HCT116 (cell line): ENCODE measurements around the gene LRRC52.

ENCODE experiments used
- CBX3 ChIP-seq: IDR thresholded peaks from 2 replicates; pipeline ENCODE4 v1.6.1; 2012; ENCODE audit warnings: low read depth
- CEBPB ChIP-seq: IDR thresholded peaks from 2 replicates; pipeline ENCODE4 v1.6.1; 2012; ENCODE audit warnings: low read depth
- CTCF ChIP-seq, 3 experiments: fragments of 200-600 bp in 1 of 3; sonication (generic) in 1 of 3; IDR thresholded peaks in 2 of 3; conservative IDR thresholded peaks in 1 of 3; 2 replicates each; pipeline ENCODE4 v1.5.1; 2012 to 2017; ENCODE audit warnings: low read depth in 2 of 3, low read length in 2 of 3, antibody characterized with exemption in 1 of 3, borderline replicate concordance in 1 of 3, control low read depth in 1 of 3, mild to moderate bottlenecking in 1 of 3, mixed read lengths in 1 of 3, mixed run types in 1 of 3, moderate library complexity in 1 of 3; ENCODE audit not compliant: insufficient read depth in 1 of 3
- EZH2 ChIP-seq: fragments of 200-600 bp; sonication (generic); IDR thresholded peaks from 2 replicates; pipeline ENCODE4 v1.6.1; 2017; ENCODE audit warnings: antibody characterized with exemption, mixed run types
- EZH2phosphoT487 ChIP-seq: fragments of 200-600 bp; IDR thresholded peaks from 2 replicates; pipeline ENCODE4 v1.6.1; 2018; ENCODE audit warnings: antibody characterized with exemption, borderline replicate concordance
- FOSL1 ChIP-seq: IDR thresholded peaks from 2 replicates; pipeline ENCODE4 v1.6.1; 2012; ENCODE audit warnings: low read depth
- JUND ChIP-seq: IDR thresholded peaks from 2 replicates; pipeline ENCODE4 v1.6.1; 2012
- POLR2A ChIP-seq: IDR thresholded peaks from 2 replicates; pipeline ENCODE4 v1.7.0; 2011; ENCODE audit warnings: borderline replicate concordance; ENCODE audit not compliant: insufficient read depth, insufficient read length; ENCODE audit errors: extremely low read depth
- POLR2AphosphoS5 ChIP-seq: IDR thresholded peaks from 2 replicates; pipeline ENCODE4 v1.6.1; 2011; ENCODE audit warnings: mild to moderate bottlenecking, low read depth, low read length, moderate library complexity
- REST ChIP-seq: IDR thresholded peaks from 2 replicates; pipeline ENCODE4 v1.6.1; 2012; ENCODE audit warnings: low read depth
- SP1 ChIP-seq: IDR thresholded peaks from 2 replicates; pipeline ENCODE4 v1.6.1; 2012; ENCODE audit warnings: low read depth
- SRF ChIP-seq: IDR thresholded peaks from 2 replicates; pipeline ENCODE4 v1.6.1; 2012; ENCODE audit warnings: low read depth
- YY1 ChIP-seq: IDR thresholded peaks from 2 replicates; pipeline ENCODE4 v1.6.1; 2011; ENCODE audit warnings: low read length, low read depth, moderate library complexity, mild to moderate bottlenecking; ENCODE audit not compliant: insufficient replicate concordance; ENCODE audit errors: extremely low read depth

GRCh38 chr1:165533254-165533653 is 10.5 kb upstream of the LRRC52 start:
- TF ChIP-seq POLR2A (no peak), POLR2AphosphoS5 (no peak), CTCF (IDR thresholded peaks at IDR 0.05 in 2 of 3, conservative IDR thresholded peaks at IDR 0.05 in 1 of 3; ENCODE audit: borderline replicate concordance in 1 of 3, insufficient read depth in 1 of 3, low read depth in 2 of 3, low read length in 2 of 3) (no peak), YY1 (no peak), CBX3 (no peak), FOSL1 (no peak), CEBPB (no peak), EZH2 (no peak), EZH2phosphoT487 (no peak), SP1 (no peak), SRF (no peak), JUND (no peak), REST (no peak)
